Activated B cell treated with CpG ODN at 0.5 μM for 24 hours (primary cell): ENCODE data around the gene NRARP. TPM values are rescaled to one million over a fixed set of nuclear protein-coding genes. Genes with fewer than 3 reads are reported as not detected.
A peak's percentile ranks its signal among the peaks of the same experiment; 100 is the strongest.

Source experiments
- ATAC-seq: fragments of 200-7000 bp; cut with Tn5 transposase; one replicate; pipeline ENCODE4 v1.10.0; 2021; ENCODE audit warnings: low read depth, mild to moderate bottlenecking, moderate library complexity
- CTCF ChIA-PET: fragments of 350-600 bp; sonication (Branson Sonifier 250); formaldehyde crosslinking; loops from one replicate; lab custom pipeline; 2021; ENCODE audit warnings: antibody characterized with exemption; lab: Charles Lee
- POLR2A ChIA-PET: fragments of 350-600 bp; sonication (Branson Sonifier 250); formaldehyde crosslinking; loops from one replicate; lab custom pipeline; 2021; ENCODE audit warnings: antibody characterized with exemption; lab: Charles Lee
- DNase-seq: peaks from one replicate; pipeline ENCODE4 v3.0.0; 2022
- H3K27ac Mint-ChIP-seq: one replicate; pipeline ENCODE4 v1.8.0; 2020; ENCODE audit warnings: mixed read lengths
- H3K27me3 Mint-ChIP-seq: one replicate; pipeline ENCODE4 v1.8.0; 2021; ENCODE audit warnings: mixed read lengths
- H3K36me3 Mint-ChIP-seq: one replicate; pipeline ENCODE4 v1.8.0; 2021; ENCODE audit warnings: low read depth, mixed read lengths
- H3K4me1 Mint-ChIP-seq: one replicate; pipeline ENCODE4 v1.8.0; 2021; ENCODE audit warnings: mixed read lengths
- H3K4me3 Mint-ChIP-seq: one replicate; pipeline ENCODE4 v1.8.0; 2020; ENCODE audit warnings: mild to moderate bottlenecking, mixed read lengths
- H3K9me3 Mint-ChIP-seq: one replicate; pipeline ENCODE4 v1.8.0; 2020; ENCODE audit warnings: mixed read lengths
- intact Hi-C: fragments of 100-400 bp; cut with micrococcal nuclease; formaldehyde crosslinking; loops from one replicate; pipeline ENCODE4 v1.15.1; 2024
- total RNA-seq: library from RNA; stranded (reverse); gene quantifications from 2 replicates; pipeline ENCODE4 v1.2.3, GENCODE V29; 2022
- TF ChIP-seq, protein P1 (sequence below): fragments of 200-600 bp; IDR thresholded peaks from one replicate; pipeline ENCODE4 v1.8.0; 2022; ENCODE audit warnings: antibody characterized with exemption, mild to moderate bottlenecking

The NRARP gene
- total RNA-seq, 1 donor from 2014 or later, result 3.0 TPM

DNA sequence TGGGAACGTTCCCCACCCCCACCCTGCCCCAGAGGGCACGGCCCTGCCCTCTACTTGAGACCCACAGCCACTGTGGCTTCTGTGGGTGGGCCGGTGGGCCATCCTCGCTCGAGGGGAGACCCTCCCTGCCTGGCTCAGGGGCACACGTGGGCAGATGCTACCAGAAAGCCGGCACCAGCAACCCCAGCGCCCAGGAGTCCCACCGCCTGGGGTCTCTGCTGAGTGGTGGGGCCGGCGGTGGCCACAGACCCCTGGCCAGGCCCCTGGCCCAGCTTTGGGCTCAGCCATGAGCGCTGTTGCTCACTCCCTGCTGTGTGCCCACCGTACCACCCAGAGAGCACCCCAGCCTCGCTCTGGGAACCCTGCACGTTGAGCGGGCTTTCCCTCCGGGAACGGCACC, 16.5 kb upstream of the NRARP start:
- POLR2A ChIA-PET, result interaction anchor here (0.8 to 1.0 kb wide), 2 partner anchors 16 to 78 kb away, joined by 3 to 4 read pairs; partner anchors contain the start of gene NRARP
- no peak for DNase-seq
- TF ChIP-seq, protein P1, sequence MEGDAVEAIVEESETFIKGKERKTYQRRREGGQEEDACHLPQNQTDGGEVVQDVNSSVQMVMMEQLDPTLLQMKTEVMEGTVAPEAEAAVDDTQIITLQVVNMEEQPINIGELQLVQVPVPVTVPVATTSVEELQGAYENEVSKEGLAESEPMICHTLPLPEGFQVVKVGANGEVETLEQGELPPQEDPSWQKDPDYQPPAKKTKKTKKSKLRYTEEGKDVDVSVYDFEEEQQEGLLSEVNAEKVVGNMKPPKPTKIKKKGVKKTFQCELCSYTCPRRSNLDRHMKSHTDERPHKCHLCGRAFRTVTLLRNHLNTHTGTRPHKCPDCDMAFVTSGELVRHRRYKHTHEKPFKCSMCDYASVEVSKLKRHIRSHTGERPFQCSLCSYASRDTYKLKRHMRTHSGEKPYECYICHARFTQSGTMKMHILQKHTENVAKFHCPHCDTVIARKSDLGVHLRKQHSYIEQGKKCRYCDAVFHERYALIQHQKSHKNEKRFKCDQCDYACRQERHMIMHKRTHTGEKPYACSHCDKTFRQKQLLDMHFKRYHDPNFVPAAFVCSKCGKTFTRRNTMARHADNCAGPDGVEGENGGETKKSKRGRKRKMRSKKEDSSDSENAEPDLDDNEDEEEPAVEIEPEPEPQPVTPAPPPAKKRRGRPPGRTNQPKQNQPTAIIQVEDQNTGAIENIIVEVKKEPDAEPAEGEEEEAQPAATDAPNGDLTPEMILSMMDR, result no peak
- ATAC-seq, result no peak
- Mint-ChIP-seq H3K9me3 (no peaks in the 10 kb centered on the region), H3K4me1 (peaks cover 8% of the 10 kb centered on the region), H3K36me3 (no peaks in the 10 kb centered on the region), H3K4me3 (no peak overlapping the region), H3K27ac (no peak overlapping the region), H3K27me3 (peaks cover 2% of the 10 kb centered on the region)
- CTCF ChIA-PET, result interaction anchor here (3.6 kb wide), 1 partner anchor 17 kb away, joined by 17 read pairs; the partner anchor contains the start of gene NRARP
- intact Hi-C loops, result no loop called here

DNA sequence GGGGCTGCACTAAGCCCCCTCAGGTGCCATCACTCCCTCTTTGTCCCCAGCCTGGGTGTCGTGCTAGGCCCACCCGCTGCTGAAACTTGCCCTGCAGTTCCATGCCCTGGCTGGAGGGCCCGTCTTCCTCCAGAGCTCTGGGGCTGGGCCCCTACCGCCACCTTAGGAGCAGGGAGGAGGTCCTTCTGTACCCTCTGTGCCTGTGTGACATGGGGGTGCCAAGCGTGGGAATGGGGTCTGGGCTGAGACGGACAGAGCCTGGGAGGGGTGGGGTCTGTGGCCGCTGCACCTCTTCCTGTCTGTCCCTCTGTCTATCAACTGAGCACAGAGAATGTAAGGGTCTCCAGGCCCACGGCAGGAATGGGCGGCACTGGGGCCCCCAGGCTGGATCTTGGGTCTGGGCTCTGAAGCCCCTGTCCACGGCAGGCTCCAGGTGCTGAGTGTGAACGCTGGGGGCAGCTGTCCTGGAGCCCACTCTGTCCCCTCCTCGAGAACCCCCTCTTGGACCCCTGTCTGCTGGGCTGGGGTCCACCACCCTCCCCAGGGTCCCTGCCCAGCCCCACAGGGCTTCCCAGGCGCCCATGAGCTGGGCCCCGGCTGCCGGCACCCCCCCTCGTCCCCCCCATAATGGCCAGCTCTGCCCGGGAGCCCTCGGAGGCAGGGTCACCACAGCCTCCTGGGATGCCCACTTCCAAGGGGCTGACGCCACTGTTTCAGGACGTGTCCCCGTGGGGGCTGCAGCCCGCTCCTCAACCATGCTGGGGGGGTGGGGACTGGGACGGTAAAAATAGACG, 15.8 kb upstream of the NRARP start:
- no peak for DNase-seq

DNA sequence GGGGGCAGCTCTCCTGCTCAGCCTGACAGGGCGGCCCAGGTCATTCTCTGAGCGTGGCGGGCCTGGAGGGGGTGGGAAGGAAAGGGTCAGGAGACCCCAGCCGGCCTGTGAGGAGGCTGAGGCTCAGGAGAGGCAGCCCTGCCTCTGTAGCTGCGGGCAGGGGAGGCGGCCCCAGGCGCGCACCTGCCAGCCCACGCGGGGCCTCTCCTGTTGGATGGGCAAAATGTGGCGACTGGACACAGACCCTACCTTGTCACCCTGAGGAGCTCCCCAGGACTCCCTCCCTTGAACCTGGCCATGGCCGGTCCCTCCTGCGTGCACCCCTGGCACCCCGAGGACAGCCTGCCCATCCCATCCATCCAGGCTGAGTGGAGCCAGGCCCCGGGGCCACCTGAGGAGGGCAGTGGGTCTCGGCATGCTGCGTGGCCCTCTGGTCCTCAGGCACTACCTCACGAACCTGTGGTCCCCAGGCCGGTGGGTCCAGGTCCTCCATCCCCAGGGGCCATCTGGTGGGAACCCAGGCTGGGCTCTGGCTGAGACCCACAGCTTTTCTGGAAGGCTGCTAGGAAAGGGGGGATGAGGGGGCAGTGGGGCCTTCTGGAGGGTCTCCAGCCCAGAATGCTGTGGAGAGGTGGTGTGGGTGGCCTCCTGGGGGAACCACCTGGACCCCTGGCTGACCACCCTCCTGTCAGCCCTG, 15.1 kb upstream of the NRARP start:
- no peaks in the 10 kb centered on the region for H3K9me3 Mint-ChIP-seq
- no peak overlapping the region for H3K27ac Mint-ChIP-seq
- POLR2A ChIA-PET, result interaction anchor here (1.1 to 1.4 kb wide), 2 partner anchors 9 to 13 kb away, joined by 4 to 7 read pairs; no protein-coding TSS in a partner anchor

More for the DNA sequence above, 15.8 kb upstream of the NRARP start:
- Mint-ChIP-seq H3K27ac (no peak overlapping the region), H3K4me3 (no peak overlapping the region), H3K36me3 (no peaks in the 10 kb centered on the region), H3K9me3 (no peaks in the 10 kb centered on the region), H3K4me1 (peaks cover 8% of the 10 kb centered on the region), H3K27me3 (peaks cover 2% of the 10 kb centered on the region)
- intact Hi-C loops, result no loop called here
- ChIA-PET POLR2A (interaction anchor here (0.8 to 1.1 kb wide), 3 partner anchors 13 to 77 kb away, joined by 3 to 4 read pairs (median 4); partner anchors contain the start of gene NRARP), CTCF (interaction anchor here (3.6 kb wide), 1 partner anchor 16 kb away, joined by 17 read pairs; the partner anchor contains the start of gene NRARP)
- ATAC-seq, result no peak
- TF ChIP-seq, protein P1, result no peak

DNA sequence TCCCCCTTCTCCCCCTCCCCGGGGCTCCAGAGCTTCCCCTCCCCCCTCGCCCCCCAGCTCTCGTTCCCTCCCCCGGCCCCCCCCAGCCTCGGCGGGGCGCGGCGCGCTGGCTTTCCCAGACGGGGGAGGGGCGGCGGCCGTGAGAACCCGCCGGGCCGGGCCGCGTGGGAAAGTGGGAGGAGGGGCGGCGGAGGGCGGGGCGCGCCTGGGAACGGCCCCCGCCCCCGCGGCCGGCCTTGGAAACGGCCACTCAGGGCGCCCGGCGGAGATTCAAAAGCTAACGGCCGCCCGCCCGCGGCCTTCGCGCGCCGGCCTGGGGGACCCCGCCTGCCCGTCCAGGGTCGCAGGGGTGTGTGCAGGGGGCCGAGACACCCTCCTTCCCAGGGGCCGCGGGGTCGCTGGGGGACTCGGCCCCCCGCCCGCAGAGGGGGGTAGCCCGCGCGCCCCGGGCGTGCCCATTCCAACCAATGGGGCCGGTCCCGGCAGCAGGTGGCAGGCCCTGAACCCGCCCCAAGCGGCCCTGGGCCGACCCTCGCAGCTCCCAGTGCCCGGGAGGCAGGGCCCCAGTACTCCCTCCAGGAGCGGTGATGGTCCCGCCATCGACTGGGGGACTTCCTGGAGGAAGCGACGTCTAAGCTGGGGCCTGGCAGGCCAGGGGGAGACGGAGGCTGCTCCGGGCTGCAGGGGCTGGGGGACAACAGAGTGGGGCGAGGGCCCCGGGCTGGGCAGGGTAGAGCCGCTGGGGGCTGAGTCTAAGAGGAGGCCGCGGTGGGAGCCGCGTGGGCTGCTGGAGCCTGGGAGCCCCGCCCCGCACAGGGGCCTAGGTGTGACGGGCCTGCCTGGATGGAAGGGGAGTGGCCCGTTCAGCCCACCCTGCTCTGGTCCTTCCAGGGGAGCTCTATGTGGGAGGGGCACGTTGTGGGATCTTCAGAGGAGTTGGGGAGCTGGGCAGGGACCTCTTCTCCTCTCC, 14.2 kb upstream of the NRARP start:
- POLR2A ChIA-PET, result interaction anchor here (0.7 to 1.4 kb wide), 3 partner anchors 10 to 39 kb away, joined by 3 to 7 read pairs (median 4); partner anchors contain the start of gene TOR4A
- H3K4me1 Mint-ChIP-seq, result peaks cover 5% of the 10 kb centered on the region
- H3K36me3 Mint-ChIP-seq, result no peaks in the 10 kb centered on the region
- H3K4me3 Mint-ChIP-seq, result no peak overlapping the region
- intact Hi-C loops, result no loop called here
- peaks cover 2% of the 10 kb centered on the region for H3K27me3 Mint-ChIP-seq
- TF ChIP-seq, protein P1, result no peak
- peak; percentile 31 for DNase-seq
- no peaks in the 10 kb centered on the region for H3K9me3 Mint-ChIP-seq
- peak; percentile 15 for ATAC-seq
- no peak overlapping the region for H3K27ac Mint-ChIP-seq
- CTCF ChIA-PET, result interaction anchor here (0.8 to 1.0 kb wide), 2 partner anchors 14 kb away, joined by 3 to 4 read pairs; partner anchors contain the start of gene NRARP

More for the DNA sequence above, 15.1 kb upstream of the NRARP start:
- DNase-seq, result no peak
- CTCF ChIA-PET, result interaction anchor here (0.8 kb wide), 1 partner anchor 15 kb away, joined by 3 read pairs; the partner anchor contains the start of gene NRARP
- Mint-ChIP-seq H3K27me3 (peaks cover 2% of the 10 kb centered on the region), H3K4me1 (peaks cover 8% of the 10 kb centered on the region), H3K4me3 (no peak overlapping the region), H3K36me3 (no peaks in the 10 kb centered on the region)
- no peak for ATAC-seq
- intact Hi-C loops, result no loop called here
- TF ChIP-seq, protein P1, result no peak
